NCI-H187 treated with DMSO at 0.1 percent for 48 hours (cell line): ENCODE data around the gene SNX19.

Experiments
- DNase-seq: peaks from one replicate; lab custom pipeline; 2025; lab: John Stamatoyannopoulos, UW

The SNX19 gene

DNA sequence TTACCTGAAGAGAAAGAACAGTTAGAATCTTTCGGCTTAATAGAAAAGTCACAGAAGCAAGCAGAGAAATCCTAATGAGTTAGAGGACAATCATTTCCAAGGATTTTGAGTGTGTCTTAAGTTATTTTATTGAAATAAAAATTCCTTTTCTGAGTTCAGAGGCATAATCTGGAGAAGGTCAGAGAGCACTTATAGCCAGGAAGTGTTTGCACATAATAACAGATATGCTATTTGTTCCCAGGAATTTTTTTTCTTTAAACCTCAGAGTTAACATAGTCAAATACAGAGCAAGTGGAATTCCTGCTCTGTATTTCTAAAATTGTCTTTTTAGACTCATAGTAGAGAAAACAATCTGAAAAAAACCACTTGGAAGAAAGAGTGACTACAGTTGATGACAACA is 74.3 kb downstream of the SNX19 start:
- no peak for DNase-seq

DNA sequence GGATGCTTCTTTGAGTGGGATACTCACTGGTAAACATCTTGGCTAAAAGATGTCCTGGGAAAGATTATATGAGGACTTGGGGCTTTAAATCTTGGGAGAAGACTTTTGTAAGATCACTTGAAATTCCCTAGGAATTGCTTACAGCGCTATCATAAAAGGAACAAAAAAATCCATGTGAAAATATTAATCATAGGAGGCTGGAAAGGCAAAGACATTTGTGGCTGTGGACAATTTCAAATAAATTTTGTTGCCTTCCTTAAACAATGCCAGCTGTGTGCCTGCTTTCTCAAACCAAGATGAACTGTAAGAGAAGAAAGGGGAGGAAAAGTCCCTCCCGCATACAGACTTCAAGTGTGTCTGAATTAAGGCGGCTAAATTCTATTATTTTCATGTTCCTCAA is 75.6 kb downstream of the SNX19 start:
- no peak for DNase-seq

GRCh38 chr11:130839981-130840666 is 76.2 kb downstream of the SNX19 start:
- no peak for DNase-seq

- DNase-seq = no peak
These were observed 79.1 kb downstream of the SNX19 start for GRCh38 chr11:130837194-130837593.

- no peak for DNase-seq
These were observed 81.4 kb downstream of the SNX19 start for GRCh38 chr11:130834886-130835285.

- DNase-seq = no peak
These were observed 83.5 kb downstream of the SNX19 start for GRCh38 chr11:130832566-130833425.

DNA sequence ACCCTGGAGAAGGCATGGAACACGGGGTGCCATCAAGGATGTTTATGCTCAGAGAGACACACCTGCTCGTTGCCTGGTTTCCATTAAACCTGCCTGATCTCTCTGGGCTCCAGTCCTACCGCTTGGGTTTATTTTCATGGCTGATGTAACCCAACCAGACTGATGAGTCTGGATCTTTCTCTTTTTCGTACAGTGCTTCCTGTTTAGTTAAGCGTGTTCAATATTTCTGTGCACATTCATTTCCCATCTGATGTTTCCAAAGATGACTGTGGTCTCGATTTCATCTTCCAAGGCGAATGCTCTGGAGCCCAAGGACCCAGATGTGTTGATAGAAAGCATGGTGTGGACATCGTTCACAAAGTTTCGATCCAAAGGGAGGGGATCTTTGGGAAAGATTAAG is 84.3 kb downstream of the SNX19 start:
- DNase-seq = no peak

- no peak for DNase-seq
These were observed 84.8 kb downstream of the SNX19 start for GRCh38 chr11:130831506-130831905.

DNA sequence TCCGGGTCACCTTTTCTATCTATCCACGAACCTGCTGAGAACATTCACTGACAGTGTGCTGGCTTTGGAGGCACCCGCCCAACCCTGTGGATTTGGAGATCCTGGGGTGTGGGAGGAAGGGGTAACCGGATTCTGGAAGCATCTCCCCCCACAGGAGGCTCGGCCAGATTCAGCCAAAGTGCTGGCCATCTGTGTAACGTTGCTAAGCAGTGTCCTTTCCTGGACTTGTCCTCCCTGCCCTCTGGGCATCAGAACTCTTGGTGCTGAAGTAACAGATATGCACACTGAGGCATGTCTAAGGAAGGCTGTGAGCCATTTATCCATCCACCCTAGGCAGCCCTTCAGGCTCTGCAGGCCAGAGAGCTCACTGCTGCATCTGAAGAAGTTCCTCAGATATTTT is 85.7 kb downstream of the SNX19 start:
- no peak for DNase-seq

GRCh38 chr11:130829920-130830511 is 86.3 kb downstream of the SNX19 start:
- no peak for DNase-seq

DNA sequence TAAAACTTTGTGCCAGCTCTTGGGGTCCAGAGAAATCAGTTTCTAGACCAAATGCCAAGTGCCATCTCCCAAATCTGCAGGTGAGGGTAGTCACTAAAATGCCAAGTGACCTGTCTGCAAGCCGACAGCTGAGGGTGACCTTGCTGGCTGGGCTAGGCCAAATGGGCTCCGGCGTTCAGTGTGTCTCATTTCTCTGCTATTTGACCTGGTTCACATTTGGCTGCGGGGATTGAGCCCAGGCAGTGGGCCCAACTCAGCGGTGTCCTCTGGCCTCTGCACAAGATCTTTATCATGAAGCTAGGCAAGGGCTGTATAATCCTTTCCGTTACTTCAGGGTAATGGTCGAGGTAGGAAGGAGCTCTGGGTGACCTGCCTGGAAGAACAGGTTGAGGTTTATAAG is 87.5 kb downstream of the SNX19 start:
- DNase-seq = no peak

- DNase-seq = no peak
These were observed 88.6 kb downstream of the SNX19 start for GRCh38 chr11:130827451-130828377.

DNA sequence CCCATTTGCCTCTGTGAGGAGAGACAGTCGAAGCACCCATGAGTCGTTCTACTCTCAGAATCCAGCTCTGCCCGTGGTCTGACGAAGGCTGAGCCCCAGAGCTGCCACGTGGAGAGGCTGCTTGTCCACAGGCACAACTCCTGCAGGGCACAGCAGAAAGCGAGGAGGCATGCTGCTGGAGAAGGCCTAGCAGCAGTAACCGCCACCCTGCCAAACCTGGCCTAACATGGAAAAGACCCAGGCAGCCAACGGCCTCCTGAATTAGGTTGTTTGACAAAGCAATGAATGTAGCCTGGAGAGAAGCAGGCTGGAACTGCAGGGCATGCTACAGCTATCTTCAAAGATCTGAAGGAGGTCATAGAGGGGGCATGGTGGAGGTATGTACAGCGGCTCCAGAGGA is 89.7 kb downstream of the SNX19 start:
- no peak for DNase-seq

DNA sequence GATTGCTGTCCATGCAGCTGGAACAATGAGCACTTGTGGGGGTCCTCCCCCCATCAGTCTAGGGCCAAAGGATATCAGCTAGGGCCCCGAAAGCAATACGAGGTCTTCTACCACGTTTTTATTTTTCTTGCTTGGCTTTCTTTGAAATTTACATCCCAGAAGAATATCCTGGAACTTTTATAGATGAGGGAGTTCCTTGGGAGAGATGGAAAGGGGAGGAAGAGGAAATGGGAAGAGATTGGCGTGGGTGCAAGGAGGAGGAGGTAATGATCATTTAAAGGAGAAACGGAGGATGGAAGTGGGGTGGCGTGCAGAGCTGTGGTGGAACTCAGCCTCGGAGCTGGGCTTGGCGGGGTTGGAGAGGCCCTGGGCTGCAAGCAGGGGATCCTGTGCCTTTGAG is 90.3 kb downstream of the SNX19 start:
- no peak for DNase-seq

- DNase-seq = no peak
These were observed 90.7 kb downstream of the SNX19 start for GRCh38 chr11:130825561-130825960.
